Measurements from ENCODE around the gene PPP3CB.

- no peak for TF ChIP-seq CTCF (IDR thresholded peaks at IDR 0.05)
- no peak for TF ChIP-seq POLR2A (IDR thresholded peaks at IDR 0.05)
Measured at GRCh38 chr10:73506074-73506473, 10.2 kb upstream of the PPP3CB start.
